DND-41 (cell line): ENCODE results near the gene PPP3CA.

ENCODE experiments used
- ATAC-seq: fragments of 200-7000 bp; cut with Tn5 transposase; 3 replicates; pipeline ENCODE4 v1.9.1; 2021; ENCODE audit warnings: low read depth; ENCODE audit not compliant: insufficient read depth
- DNase-seq: peaks from one replicate; pipeline ENCODE4 v3.0.0-alpha.2; 2020
- H2AFZ ChIP-seq: 2 replicates; pipeline ENCODE4 v1.6.0; 2012; ENCODE audit warnings: low read depth, low read length
- H3K27ac ChIP-seq: 2 replicates; pipeline ENCODE4 v1.5.1; 2012; ENCODE audit warnings: low read length, inconsistent platforms
- H3K27me3 ChIP-seq: fragments of 200-600 bp; sonication (generic); 2 replicates; pipeline ENCODE4 v1.6.0; 2012; ENCODE audit warnings: low read length, mild to moderate bottlenecking, inconsistent platforms; ENCODE audit not compliant: insufficient read depth, poor library complexity
- H3K36me3 ChIP-seq: 2 replicates; pipeline ENCODE4 v1.5.1; 2012; ENCODE audit warnings: low read length, inconsistent platforms; ENCODE audit not compliant: insufficient read depth
- H3K4me1 ChIP-seq: 2 replicates; pipeline ENCODE4 v1.5.1; 2012; ENCODE audit warnings: mild to moderate bottlenecking, low read length; ENCODE audit not compliant: insufficient read depth
- H3K4me2 ChIP-seq: 2 replicates; pipeline ENCODE4 v1.6.0; 2012; ENCODE audit warnings: mild to moderate bottlenecking, moderate library complexity, low read length, inconsistent platforms; ENCODE audit not compliant: insufficient read depth
- H3K4me3 ChIP-seq, 2 experiments: fragments of 200-600 bp in 1 of 2; shearing (Covaris generic) in 1 of 2; 2 replicates each; pipeline ENCODE4 v1.5.1; 2012 to 2016; ENCODE audit warnings: inconsistent platforms in 2 of 2, low read length in 2 of 2, mild to moderate bottlenecking in 2 of 2, low read depth in 1 of 2, moderate library complexity in 1 of 2
- H3K79me2 ChIP-seq: 2 replicates; pipeline ENCODE4 v1.6.0; 2012; ENCODE audit warnings: low read length, inconsistent platforms; ENCODE audit not compliant: insufficient read depth
- H3K9ac ChIP-seq: 2 replicates; pipeline ENCODE4 v1.6.0; 2012; ENCODE audit warnings: low read depth, mild to moderate bottlenecking, inconsistent platforms, low read length, moderate library complexity
- H3K9me3 ChIP-seq: 2 replicates; pipeline ENCODE4 v1.5.1; 2012; ENCODE audit warnings: low read length, moderate library complexity, mild to moderate bottlenecking, inconsistent platforms; ENCODE audit not compliant: insufficient read depth, severe bottlenecking
- H4K20me1 ChIP-seq: 2 replicates; pipeline ENCODE4 v1.6.0; 2012; ENCODE audit warnings: low read length; ENCODE audit not compliant: insufficient read depth
- CTCF ChIP-seq: IDR thresholded peaks from 2 replicates; pipeline ENCODE4 v1.5.1; 2012; ENCODE audit warnings: borderline replicate concordance, low read length, moderate library complexity, mild to moderate bottlenecking; ENCODE audit not compliant: poor library complexity, severe bottlenecking; ENCODE audit errors: extremely low read depth
- EZH2 ChIP-seq: IDR thresholded peaks from 3 replicates; pipeline ENCODE4 v1.6.1; 2012; ENCODE audit warnings: borderline replicate concordance, low read depth, mild to moderate bottlenecking, moderate library complexity, low read length, inconsistent platforms; ENCODE audit not compliant: severe bottlenecking

The PPP3CA gene

DNA sequence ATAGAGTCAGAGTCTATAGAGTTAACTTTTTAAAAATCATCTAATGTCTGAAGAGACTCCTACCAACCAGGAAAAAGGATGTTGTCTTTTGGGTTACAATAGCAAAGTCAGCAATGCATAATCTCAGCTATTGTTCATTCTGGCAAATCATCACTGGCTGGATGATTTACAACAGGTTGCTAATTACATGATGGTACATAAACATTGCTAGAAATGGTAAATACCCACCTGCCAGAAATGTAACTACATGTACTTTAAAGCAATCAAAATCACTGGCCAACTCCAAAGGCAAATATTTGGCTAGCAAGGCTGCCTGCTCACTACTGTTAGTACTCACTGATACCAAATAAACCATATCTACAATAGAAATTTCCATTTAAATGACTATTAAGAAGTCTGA, 91.1 kb downstream of the PPP3CA start:
- no peaks in the 10 kb centered on the region for H3K4me1 ChIP-seq
- TF ChIP-seq CTCF = no peak
- no peak for TF ChIP-seq EZH2
- peaks cover 15% of the 10 kb centered on the region for H3K79me2 ChIP-seq
- no peak overlapping the region for H3K4me2 ChIP-seq
- no peak overlapping the region for H3K9ac ChIP-seq
- no peaks in the 10 kb centered on the region for H3K36me3 ChIP-seq
- no peak overlapping the region for H3K4me3 ChIP-seq
- no peak for ATAC-seq
- H3K27ac ChIP-seq = no peak overlapping the region
- no peak overlapping the region for H2AFZ ChIP-seq
- H3K9me3 ChIP-seq = no peaks in the 10 kb centered on the region
- peaks cover 7% of the 10 kb centered on the region; the same call in 1 of the 2 replicates for H4K20me1 ChIP-seq
- no peaks in the 10 kb centered on the region for H3K27me3 ChIP-seq
- DNase-seq = no peak

DNA sequence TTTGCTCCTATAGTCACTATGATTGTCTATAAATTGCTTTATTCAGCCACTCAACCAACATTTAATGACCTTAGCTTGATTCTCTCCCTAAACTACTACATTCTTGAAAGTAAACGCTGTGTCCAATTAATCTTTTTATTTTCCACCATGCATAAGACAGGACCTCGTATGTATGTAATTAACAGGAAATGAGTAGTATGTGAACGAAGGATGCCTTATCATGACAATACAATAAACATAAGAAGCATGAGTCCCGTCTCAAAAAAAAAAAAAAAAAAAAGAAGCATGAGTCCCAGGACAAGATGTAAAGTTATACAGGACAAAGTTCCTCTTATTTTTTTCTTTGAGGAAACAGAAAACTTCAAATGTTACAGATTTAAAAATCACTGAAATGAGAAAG, 92.5 kb downstream of the PPP3CA start:
- H3K4me2 ChIP-seq = no peak overlapping the region

DNA sequence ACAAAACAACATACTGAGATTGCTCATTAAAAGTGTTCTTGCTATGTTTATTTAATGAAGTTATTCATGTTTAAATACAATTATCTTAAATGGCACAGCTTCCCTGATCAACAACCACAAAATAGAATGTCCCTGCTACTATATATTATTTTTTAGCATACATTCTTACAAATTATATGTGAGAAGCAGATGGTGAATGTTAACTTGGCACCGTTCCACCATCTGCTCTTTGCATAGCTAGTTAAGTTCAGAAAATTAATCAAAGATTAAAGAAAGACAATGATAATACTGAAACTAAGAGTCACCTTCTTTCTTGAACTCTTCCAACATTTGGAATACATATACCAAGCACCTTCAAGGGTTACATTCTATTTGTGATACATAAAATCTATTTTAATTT, 94.2 kb downstream of the PPP3CA start:
- no peak overlapping the region for H3K9ac ChIP-seq
- ATAC-seq = no peak
- no peak for TF ChIP-seq CTCF
- TF ChIP-seq EZH2 = no peak
- no peak overlapping the region for H2AFZ ChIP-seq
- H3K79me2 ChIP-seq = peaks cover 19% of the 10 kb centered on the region; the same call in 1 of the 2 replicates
- no peak for DNase-seq
- no peaks in the 10 kb centered on the region for H3K27me3 ChIP-seq
- no peaks in the 10 kb centered on the region for H3K9me3 ChIP-seq
- H3K4me2 ChIP-seq = no peak overlapping the region
- H3K4me3 ChIP-seq = no peak overlapping the region
- H3K36me3 ChIP-seq = no peaks in the 10 kb centered on the region
- H3K4me1 ChIP-seq = no peaks in the 10 kb centered on the region
- H4K20me1 ChIP-seq = 0 out of 2 replicates have a peak, but pooled peaks cover 3% of the 10 kb centered on the region
- no peak overlapping the region for H3K27ac ChIP-seq

More for the DNA sequence above, 92.5 kb downstream of the PPP3CA start:
- Histone ChIP-seq H3K4me3 (no peak overlapping the region), H3K27me3 (no peaks in the 10 kb centered on the region), H3K4me1 (no peaks in the 10 kb centered on the region), H3K9ac (no peak overlapping the region), H3K27ac (no peak overlapping the region), H3K36me3 (no peaks in the 10 kb centered on the region), H3K79me2 (peaks cover 19% of the 10 kb centered on the region; the same call in 1 of the 2 replicates), H3K9me3 (no peaks in the 10 kb centered on the region), H4K20me1 (peaks cover 7% of the 10 kb centered on the region; the same call in 1 of the 2 replicates), H2AFZ (no peak overlapping the region)
- DNase-seq (no peak), ATAC-seq (no peak)
- TF ChIP-seq EZH2 (no peak), CTCF (no peak)

- Histone ChIP-seq H4K20me1 (0 out of 2 replicates have a peak, but pooled peaks cover 3% of the 10 kb centered on the region), H3K4me2 (no peak overlapping the region), H3K4me1 (no peaks in the 10 kb centered on the region), H3K27ac (no peak overlapping the region), H3K9ac (no peak overlapping the region), H3K27me3 (no peaks in the 10 kb centered on the region), H3K9me3 (no peaks in the 10 kb centered on the region), H3K4me3 (no peak overlapping the region), H3K79me2 (peaks cover 17% of the 10 kb centered on the region; the same call in 1 of the 2 replicates), H3K36me3 (no peaks in the 10 kb centered on the region), H2AFZ (no peak overlapping the region)
- TF ChIP-seq CTCF (no peak), EZH2 (no peak)
- peak; percentile 11 for DNase-seq
- ATAC-seq = peak; percentile 63
These were observed 94.6 kb downstream of the PPP3CA start for GRCh38 chr4:101252721-101253120.
